Large intestine (tissue), 3 donors: Measurements from ENCODE around the gene CTDP1. TPM values are rescaled to one million over a fixed set of nuclear protein-coding genes. Genes with fewer than 3 reads are reported as not detected.

Source experiments
- DNase-seq, 2 donors: peaks; one replicate each; pipeline versions ENCODE4 v3.0.0 to v3.0.0-alpha.2; 2013
- H3K27ac ChIP-seq: one replicate; pipeline ENCODE4 v1.5.1; 2013; ENCODE audit warnings: low read length
- H3K27me3 ChIP-seq: 2 replicates; pipeline ENCODE4 v1.6.1; 2013; ENCODE audit warnings: low read length; ENCODE audit not compliant: control insufficient read depth, insufficient read depth
- H3K36me3 ChIP-seq: 2 replicates; pipeline ENCODE4 v1.6.1; 2013; ENCODE audit warnings: low read length; ENCODE audit not compliant: control insufficient read depth, insufficient read depth
- H3K4me1 ChIP-seq: one replicate; pipeline ENCODE4 v1.6.1; 2013; ENCODE audit warnings: low read length; ENCODE audit not compliant: control insufficient read depth, insufficient read depth
- H3K4me3 ChIP-seq: one replicate; pipeline ENCODE4 v1.5.1; 2013; ENCODE audit warnings: low read length
- H3K9me3 ChIP-seq: one replicate; pipeline ENCODE4 v1.6.1; 2013; ENCODE audit warnings: mild to moderate bottlenecking, low read depth, low read length, moderate library complexity; ENCODE audit not compliant: control insufficient read depth
- WGBS: methylation state at CpG from one replicate; pipeline ENCODE4 v1.1.5; 2013; ENCODE audit warnings: low lambda C conversion rate; ENCODE audit not compliant: insufficient coverage; 5-methylcytosine and 5-hydroxymethylcytosine counted together
- polyA plus RNA-seq: library from polyadenylated mRNA; unstranded; fragments of 120-200 nt; gene quantifications from one replicate; pipeline ENCODE4 v1.2.1, GENCODE V29; 2013

CTDP1 gene
- polyA plus RNA-seq, 1 donor = 12.9 TPM

- WGBS = 10% methylated on average over 1 of the region's 3 CpGs
- Histone ChIP-seq H3K36me3 (no peaks in the 10 kb centered on the region), H3K4me3 (no peak overlapping the region), H3K27ac (no peak overlapping the region), H3K27me3 (peaks cover 7% of the 10 kb centered on the region), H3K4me1 (no peaks in the 10 kb centered on the region), H3K9me3 (no peaks in the 10 kb centered on the region)
- no peak for DNase-seq
Measured at GRCh38 chr18:79664525-79665125, 15.0 kb upstream of the CTDP1 start.

- Histone ChIP-seq H3K27me3 (peaks cover 7% of the 10 kb centered on the region), H3K27ac (no peak overlapping the region), H3K4me3 (no peak overlapping the region), H3K36me3 (no peaks in the 10 kb centered on the region), H3K4me1 (no peaks in the 10 kb centered on the region), H3K9me3 (no peaks in the 10 kb centered on the region)
- no peak for DNase-seq
Measured at GRCh38 chr18:79668203-79668602, 11.4 kb upstream of the CTDP1 start.

- H3K4me1 ChIP-seq = peaks cover 6% of the 10 kb centered on the region
- no peaks in the 10 kb centered on the region for H3K9me3 ChIP-seq
- H3K27ac ChIP-seq = no peak overlapping the region
- no peaks in the 10 kb centered on the region for H3K27me3 ChIP-seq
- H3K36me3 ChIP-seq = peaks cover 13% of the 10 kb centered on the region
- WGBS = 100% methylated on average over 2 of the region's 19 CpGs
- DNase-seq = no peak
- no peak overlapping the region for H3K4me3 ChIP-seq
Measured at GRCh38 chr18:79672490-79673276, 6.9 kb upstream of the CTDP1 start.

GRCh38 chr18:79677221-79677620 is 2.4 kb upstream of the CTDP1 start:
- no peak overlapping the region for H3K4me3 ChIP-seq
- H3K27ac ChIP-seq = no peak overlapping the region
- no CpG with 5 or more reads among the region's 6 CpGs for WGBS
- H3K4me1 ChIP-seq = peaks cover 19% of the 10 kb centered on the region
- H3K36me3 ChIP-seq = peaks cover 13% of the 10 kb centered on the region
- DNase-seq = no peak
- H3K9me3 ChIP-seq = no peaks in the 10 kb centered on the region
- H3K27me3 ChIP-seq = no peaks in the 10 kb centered on the region

- no peak for DNase-seq
- Histone ChIP-seq H3K9me3 (no peaks in the 10 kb centered on the region), H3K4me1 (peaks cover 19% of the 10 kb centered on the region), H3K4me3 (peak overlapping the region; percentile 96), H3K27me3 (no peaks in the 10 kb centered on the region), H3K27ac (no peak overlapping the region), H3K36me3 (peaks cover 13% of the 10 kb centered on the region)
- 47% methylated on average over 3 of the region's 9 CpGs for WGBS
Measured at GRCh38 chr18:79677840-79678239, 1.8 kb upstream of the CTDP1 start.

- peak; percentile 100 for DNase-seq
Measured at GRCh38 chr18:79678665-79679551, 695 bp upstream of the CTDP1 start.

GRCh38 chr18:79680100-79680879 is 687 bp downstream of the CTDP1 start:
- peaks cover 19% of the 10 kb centered on the region for H3K4me1 ChIP-seq
- no peaks in the 10 kb centered on the region for H3K27me3 ChIP-seq
- no CpG with 5 or more reads among the region's 54 CpGs for WGBS
- DNase-seq = peak; percentile 34 to 63
- H3K9me3 ChIP-seq = no peaks in the 10 kb centered on the region
- H3K4me3 ChIP-seq = peak overlapping the region; percentile 66
- no peak overlapping the region for H3K27ac ChIP-seq
- peaks cover 13% of the 10 kb centered on the region for H3K36me3 ChIP-seq

More at GRCh38 chr18:79678665-79679551, 695 bp upstream of the CTDP1 start:
- H3K27me3 ChIP-seq = no peaks in the 10 kb centered on the region
- peak overlapping the region; percentile 95 for H3K27ac ChIP-seq
- H3K36me3 ChIP-seq = peaks cover 13% of the 10 kb centered on the region
- H3K4me1 ChIP-seq = peaks cover 19% of the 10 kb centered on the region
- no CpG with 5 or more reads among the region's 77 CpGs for WGBS
- H3K4me3 ChIP-seq = peak overlapping the region; percentile 96
- no peaks in the 10 kb centered on the region for H3K9me3 ChIP-seq

GRCh38 chr18:79680891-79681339 is 1.3 kb downstream of the CTDP1 start:
- peak overlapping the region; percentile 66 for H3K4me3 ChIP-seq
- H3K4me1 ChIP-seq = peaks cover 19% of the 10 kb centered on the region
- WGBS = no CpG with 5 or more reads among the region's 20 CpGs
- no peaks in the 10 kb centered on the region for H3K27me3 ChIP-seq
- H3K9me3 ChIP-seq = no peaks in the 10 kb centered on the region
- DNase-seq = no peak
- peaks cover 11% of the 10 kb centered on the region for H3K36me3 ChIP-seq
- no peak overlapping the region for H3K27ac ChIP-seq

DNA sequence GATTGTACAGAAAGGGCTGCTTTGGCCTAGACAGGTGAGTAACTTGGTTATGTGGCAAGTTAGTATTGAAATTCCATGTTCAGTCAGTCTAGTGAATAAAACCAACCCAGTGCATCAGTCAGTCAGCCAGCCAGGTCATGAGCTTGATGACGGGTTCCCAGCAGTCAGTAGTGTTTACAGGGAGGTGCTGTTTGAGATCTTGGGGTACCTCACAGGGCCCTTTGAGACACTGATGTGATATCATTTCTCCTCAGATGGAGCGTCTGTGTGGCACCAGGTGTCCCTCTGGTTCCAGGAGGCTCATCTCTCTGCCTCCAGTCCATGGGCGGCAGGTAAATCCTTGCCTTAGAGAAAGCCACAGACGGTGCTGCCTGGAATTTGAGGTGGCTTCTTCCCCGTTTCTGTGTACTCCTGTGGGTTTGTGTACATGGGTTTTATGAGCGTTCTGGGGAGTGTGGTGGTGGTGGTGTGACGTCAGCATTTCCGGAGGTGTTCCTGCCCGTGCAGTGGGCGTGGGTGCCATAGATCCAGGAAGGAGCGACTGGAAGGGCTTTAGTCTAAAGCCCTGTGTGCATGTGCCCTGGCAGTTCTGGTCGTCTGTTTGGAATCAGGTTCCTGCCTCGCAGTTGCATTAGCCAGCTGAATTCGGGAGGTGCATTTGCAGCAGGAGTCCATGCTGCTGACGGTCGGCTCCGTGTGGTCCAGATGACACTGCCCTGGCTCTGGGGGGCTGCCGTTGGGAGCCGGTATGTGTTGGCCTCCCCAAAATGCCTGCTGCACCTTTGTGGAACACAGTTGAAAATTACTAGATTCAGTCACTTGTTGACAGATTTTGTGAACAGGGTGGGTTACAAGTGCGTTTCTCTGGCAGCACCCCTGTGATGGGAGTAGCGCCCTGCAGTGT is 2.1 kb downstream of the CTDP1 start:
- no peaks in the 10 kb centered on the region for H3K27me3 ChIP-seq
- H3K27ac ChIP-seq = no peak overlapping the region

More for the DNA sequence above, 2.1 kb downstream of the CTDP1 start:
- H3K36me3 ChIP-seq = peaks cover 4% of the 10 kb centered on the region
- no peak overlapping the region for H3K4me3 ChIP-seq
- no peak for DNase-seq
- peaks cover 19% of the 10 kb centered on the region for H3K4me1 ChIP-seq
- H3K9me3 ChIP-seq = no peaks in the 10 kb centered on the region
- no CpG with 5 or more reads among the region's 21 CpGs for WGBS
